ENCODE results near the gene AGAP5. TPM values are rescaled to one million over a fixed set of nuclear protein-coding genes. Genes with fewer than 3 reads are reported as not detected.

The AGAP5 gene
- total and polyA plus RNA-seq, 9 of the 15 experiments (the other 6 are each of a cell fraction or from before 2014, with no cell fraction given) = 0.32 to 7.5 (median 5.3) TPM

DNA sequence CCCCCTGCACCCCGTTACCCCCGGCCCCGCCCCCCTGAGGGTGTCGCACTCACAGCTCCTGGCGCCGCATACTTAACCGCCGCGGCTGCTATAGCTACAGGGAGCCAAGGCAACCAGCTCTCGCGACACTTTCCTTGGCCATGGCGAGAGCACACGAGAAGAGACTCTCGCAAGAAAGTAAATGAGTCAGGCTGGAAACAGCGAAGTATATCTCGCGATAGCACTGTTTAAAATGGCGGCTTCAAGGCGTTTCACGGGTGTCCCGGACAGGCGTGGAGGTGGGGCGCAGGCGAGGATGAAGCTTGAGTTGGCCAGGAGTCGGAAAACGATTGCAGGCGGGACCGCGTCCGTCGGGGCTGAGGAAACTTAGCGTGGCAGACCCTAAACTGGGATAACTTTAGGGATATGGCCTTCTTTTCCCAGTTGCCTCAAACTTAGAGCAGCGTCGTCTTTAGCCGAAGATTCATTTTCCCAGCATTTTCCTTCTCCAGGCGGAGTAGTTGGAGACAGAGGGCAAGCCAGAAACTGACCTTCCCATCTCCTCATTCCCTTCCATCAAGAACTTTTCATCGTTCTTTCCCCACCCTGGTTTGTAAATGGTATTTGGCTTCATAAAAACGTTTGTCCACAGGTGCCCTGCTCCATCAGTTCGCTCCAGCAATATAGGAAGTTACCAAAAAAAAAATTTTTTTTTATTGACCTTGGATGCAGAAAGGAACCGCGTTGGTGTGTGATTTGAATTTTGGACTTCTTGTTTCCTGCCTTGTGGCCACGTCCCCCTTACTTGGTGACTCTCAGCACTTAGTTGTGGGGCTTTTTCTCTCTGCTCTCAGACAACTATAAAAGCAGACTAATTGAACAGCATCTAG is 71.8 kb downstream of the AGAP5 start (continued):
- TF ChIP-seq, protein P1, sequence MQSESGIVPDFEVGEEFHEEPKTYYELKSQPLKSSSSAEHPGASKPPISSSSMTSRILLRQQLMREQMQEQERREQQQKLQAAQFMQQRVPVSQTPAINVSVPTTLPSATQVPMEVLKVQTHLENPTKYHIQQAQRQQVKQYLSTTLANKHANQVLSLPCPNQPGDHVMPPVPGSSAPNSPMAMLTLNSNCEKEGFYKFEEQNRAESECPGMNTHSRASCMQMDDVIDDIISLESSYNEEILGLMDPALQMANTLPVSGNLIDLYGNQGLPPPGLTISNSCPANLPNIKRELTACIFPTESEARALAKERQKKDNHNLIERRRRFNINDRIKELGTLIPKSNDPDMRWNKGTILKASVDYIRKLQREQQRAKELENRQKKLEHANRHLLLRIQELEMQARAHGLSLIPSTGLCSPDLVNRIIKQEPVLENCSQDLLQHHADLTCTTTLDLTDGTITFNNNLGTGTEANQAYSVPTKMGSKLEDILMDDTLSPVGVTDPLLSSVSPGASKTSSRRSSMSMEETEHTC (IDR thresholded peaks at IDR 0.05) = no peak
- TF ChIP-seq MIER1 (IDR thresholded peaks at IDR 0.05; ENCODE audit: low read depth) (no peak), NUFIP1 (IDR thresholded peaks at IDR 0.05; ENCODE audit: partially characterized antibody) (no peak)
- TF ChIP-seq, protein P2, sequence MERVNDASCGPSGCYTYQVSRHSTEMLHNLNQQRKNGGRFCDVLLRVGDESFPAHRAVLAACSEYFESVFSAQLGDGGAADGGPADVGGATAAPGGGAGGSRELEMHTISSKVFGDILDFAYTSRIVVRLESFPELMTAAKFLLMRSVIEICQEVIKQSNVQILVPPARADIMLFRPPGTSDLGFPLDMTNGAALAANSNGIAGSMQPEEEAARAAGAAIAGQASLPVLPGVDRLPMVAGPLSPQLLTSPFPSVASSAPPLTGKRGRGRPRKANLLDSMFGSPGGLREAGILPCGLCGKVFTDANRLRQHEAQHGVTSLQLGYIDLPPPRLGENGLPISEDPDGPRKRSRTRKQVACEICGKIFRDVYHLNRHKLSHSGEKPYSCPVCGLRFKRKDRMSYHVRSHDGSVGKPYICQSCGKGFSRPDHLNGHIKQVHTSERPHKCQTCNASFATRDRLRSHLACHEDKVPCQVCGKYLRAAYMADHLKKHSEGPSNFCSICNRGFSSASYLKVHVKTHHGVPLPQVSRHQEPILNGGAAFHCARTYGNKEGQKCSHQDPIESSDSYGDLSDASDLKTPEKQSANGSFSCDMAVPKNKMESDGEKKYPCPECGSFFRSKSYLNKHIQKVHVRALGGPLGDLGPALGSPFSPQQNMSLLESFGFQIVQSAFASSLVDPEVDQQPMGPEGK (CRISPR knock-in tag; IDR thresholded peaks at IDR 0.05; ENCODE audit: borderline replicate concordance) = no peak
